Measurements from ENCODE around the gene SH3RF3. TPM values are rescaled to one million over a fixed set of nuclear protein-coding genes. Genes with fewer than 3 reads are reported as not detected.

SH3RF3 gene
- polyA plus RNA-seq, 3 donors from 2014 or later: not detected

- Mint-ChIP-seq H3K36me3 (no peaks in the 10 kb centered on the region), H3K27me3 (ENCODE audit: low read depth in 3 of 3) (peaks cover 6 to 12% (median 7%) of the 10 kb centered on the region in 3 donors), H3K4me1 (peaks cover 23 to 33% of the 10 kb centered on the region in 2 donors), H3K4me3 (peak overlapping the region in 2 of 5 donors; percentile 17 to 51), H3K27ac (peak overlapping the region in 1 of 6 donors; percentile 7), H3K9me3 (no peaks in the 10 kb centered on the region)
- no peak for DNase-seq
These were observed 75.4 kb downstream of the SH3RF3 start for GRCh38 chr2:109204412-109204811.

GRCh38 chr2:109205447-109205846, 76.4 kb downstream of the SH3RF3 start:
- Mint-ChIP-seq H3K27ac (peak overlapping the region in 1 of 6 donors; percentile 45), H3K27me3 (ENCODE audit: low read depth in 3 of 3) (peaks cover 6 to 12% (median 10%) of the 10 kb centered on the region in 3 donors), H3K9me3 (no peaks in the 10 kb centered on the region), H3K4me1 (peaks cover 24 to 33% of the 10 kb centered on the region in 2 donors), H3K4me3 (peak overlapping the region in 3 of 5 donors; percentile 37 to 50 (median 48)), H3K36me3 (no peaks in the 10 kb centered on the region)
- peak in 1 of 3 donors; percentile 24 for DNase-seq

- Mint-ChIP-seq H3K4me3 (no peak overlapping the region), H3K9me3 (no peaks in the 10 kb centered on the region), H3K27ac (peak overlapping the region in 3 of 6 donors; percentile 3 to 70 (median 60)), H3K36me3 (no peaks in the 10 kb centered on the region), H3K4me1 (peaks cover 32 to 42% of the 10 kb centered on the region in 2 donors), H3K27me3 (ENCODE audit: low read depth in 3 of 3) (peaks cover 8 to 12% (median 10%) of the 10 kb centered on the region in 3 donors)
- DNase-seq: no peak
These were observed 77.7 kb downstream of the SH3RF3 start for GRCh38 chr2:109206569-109207146.

GRCh38 chr2:109207176-109207575, 78.2 kb downstream of the SH3RF3 start:
- Mint-ChIP-seq H3K4me1 (peaks cover 36 to 42% of the 10 kb centered on the region in 2 donors), H3K36me3 (no peaks in the 10 kb centered on the region), H3K9me3 (no peaks in the 10 kb centered on the region), H3K4me3 (no peak overlapping the region), H3K27me3 (ENCODE audit: low read depth in 3 of 3) (peaks cover 8 to 14% (median 10%) of the 10 kb centered on the region in 3 donors), H3K27ac (peak overlapping the region in 3 of 6 donors; percentile 3 to 60 (median 59))
- no peak for DNase-seq

GRCh38 chr2:109208071-109208950, 79.3 kb downstream of the SH3RF3 start:
- no peaks in the 10 kb centered on the region for H3K36me3 Mint-ChIP-seq
- no peaks in the 10 kb centered on the region for H3K9me3 Mint-ChIP-seq
- H3K27me3 Mint-ChIP-seq (ENCODE audit: low read depth in 3 of 3): peaks cover 11 to 17% (median 11%) of the 10 kb centered on the region in 3 donors
- no peak overlapping the region for H3K4me3 Mint-ChIP-seq
- no peak overlapping the region for H3K27ac Mint-ChIP-seq
- H3K4me1 Mint-ChIP-seq: peaks cover 47 to 53% of the 10 kb centered on the region in 2 donors
- no peak for DNase-seq

GRCh38 chr2:109208951-109209335, 79.9 kb downstream of the SH3RF3 start:
- H3K36me3 Mint-ChIP-seq: no peaks in the 10 kb centered on the region
- no peak overlapping the region for H3K4me3 Mint-ChIP-seq
- H3K27ac Mint-ChIP-seq: no peak overlapping the region
- no peak for DNase-seq
- H3K9me3 Mint-ChIP-seq: no peaks in the 10 kb centered on the region
- peaks cover 14 to 23% (median 17%) of the 10 kb centered on the region in 3 donors for H3K27me3 Mint-ChIP-seq (ENCODE audit: low read depth in 3 of 3)
- H3K4me1 Mint-ChIP-seq: peaks cover 50 to 53% of the 10 kb centered on the region in 2 donors

GRCh38 chr2:109209412-109209811, 80.4 kb downstream of the SH3RF3 start:
- DNase-seq: no peak
- peaks cover 19 to 27% (median 19%) of the 10 kb centered on the region in 3 donors for H3K27me3 Mint-ChIP-seq (ENCODE audit: low read depth in 3 of 3)
- peaks cover 53% of the 10 kb centered on the region in 2 donors for H3K4me1 Mint-ChIP-seq
- H3K4me3 Mint-ChIP-seq: no peak overlapping the region
- H3K9me3 Mint-ChIP-seq: no peaks in the 10 kb centered on the region
- no peak overlapping the region for H3K27ac Mint-ChIP-seq
- no peaks in the 10 kb centered on the region for H3K36me3 Mint-ChIP-seq

- H3K9me3 Mint-ChIP-seq: no peaks in the 10 kb centered on the region
- peak overlapping the region in 2 of 6 donors; percentile 6 to 50 for H3K27ac Mint-ChIP-seq
- H3K4me3 Mint-ChIP-seq: no peak overlapping the region
- no peaks in the 10 kb centered on the region for H3K36me3 Mint-ChIP-seq
- H3K4me1 Mint-ChIP-seq: peaks cover 54 to 57% of the 10 kb centered on the region in 2 donors
- peaks cover 20 to 29% (median 22%) of the 10 kb centered on the region in 3 donors for H3K27me3 Mint-ChIP-seq (ENCODE audit: low read depth in 3 of 3)
- DNase-seq: no peak
These were observed 80.9 kb downstream of the SH3RF3 start for GRCh38 chr2:109209941-109210340.

- peaks cover 21 to 31% (median 28%) of the 10 kb centered on the region in 3 donors for H3K27me3 Mint-ChIP-seq (ENCODE audit: low read depth in 3 of 3)
- H3K4me3 Mint-ChIP-seq: no peak overlapping the region
- H3K4me1 Mint-ChIP-seq: peaks cover 57 to 59% of the 10 kb centered on the region in 2 donors
- H3K9me3 Mint-ChIP-seq: no peaks in the 10 kb centered on the region
- DNase-seq: no peak
- peak overlapping the region in 5 of 6 donors; percentile 18 to 54 (median 31) for H3K27ac Mint-ChIP-seq
- no peaks in the 10 kb centered on the region for H3K36me3 Mint-ChIP-seq
These were observed 81.6 kb downstream of the SH3RF3 start for GRCh38 chr2:109210431-109211200.

- peaks cover 58 to 62% of the 10 kb centered on the region in 2 donors for H3K4me1 Mint-ChIP-seq
- H3K4me3 Mint-ChIP-seq: peak overlapping the region in 1 of 5 donors; percentile 42
- no peaks in the 10 kb centered on the region for H3K36me3 Mint-ChIP-seq
- DNase-seq: no peak
- H3K9me3 Mint-ChIP-seq: no peaks in the 10 kb centered on the region
- peaks cover 24 to 34% (median 32%) of the 10 kb centered on the region in 3 donors for H3K27me3 Mint-ChIP-seq (ENCODE audit: low read depth in 3 of 3)
- peak overlapping the region in 3 of 6 donors; percentile 33 to 54 (median 50) for H3K27ac Mint-ChIP-seq
These were observed 82.3 kb downstream of the SH3RF3 start for GRCh38 chr2:109211315-109211714.

GRCh38 chr2:109212836-109213563, 84.0 kb downstream of the SH3RF3 start:
- peaks cover 68 to 71% of the 10 kb centered on the region in 2 donors for H3K4me1 Mint-ChIP-seq
- no peak for DNase-seq
- peaks cover 28 to 45% (median 30%) of the 10 kb centered on the region in 3 donors for H3K27me3 Mint-ChIP-seq (ENCODE audit: low read depth in 3 of 3)
- H3K36me3 Mint-ChIP-seq: peaks cover 0 to 6% (median 3%) of the 10 kb centered on the region in 3 donors
- H3K4me3 Mint-ChIP-seq: peak overlapping the region; percentile 61 to 87 (median 74)
- H3K27ac Mint-ChIP-seq: peak overlapping the region; percentile 35 to 94 (median 90)
- H3K9me3 Mint-ChIP-seq: peaks cover 0 to 3% (median 0%) of the 10 kb centered on the region in 6 donors

GRCh38 chr2:109213646-109214433, 84.8 kb downstream of the SH3RF3 start:
- peak overlapping the region; percentile 35 to 94 (median 90) for H3K27ac Mint-ChIP-seq
- peaks cover 28 to 50% (median 33%) of the 10 kb centered on the region in 3 donors for H3K27me3 Mint-ChIP-seq (ENCODE audit: low read depth in 3 of 3)
- peaks cover 0 to 3% (median 0%) of the 10 kb centered on the region in 6 donors for H3K9me3 Mint-ChIP-seq
- peak; percentile 86 to 88 (median 88) for DNase-seq
- peaks cover 0 to 6% (median 3%) of the 10 kb centered on the region in 3 donors for H3K36me3 Mint-ChIP-seq
- peak overlapping the region; percentile 61 to 87 (median 74) for H3K4me3 Mint-ChIP-seq
- peaks cover 76 to 80% of the 10 kb centered on the region in 2 donors for H3K4me1 Mint-ChIP-seq
